ENCODE data around the gene CASR.

The CASR gene

DNA sequence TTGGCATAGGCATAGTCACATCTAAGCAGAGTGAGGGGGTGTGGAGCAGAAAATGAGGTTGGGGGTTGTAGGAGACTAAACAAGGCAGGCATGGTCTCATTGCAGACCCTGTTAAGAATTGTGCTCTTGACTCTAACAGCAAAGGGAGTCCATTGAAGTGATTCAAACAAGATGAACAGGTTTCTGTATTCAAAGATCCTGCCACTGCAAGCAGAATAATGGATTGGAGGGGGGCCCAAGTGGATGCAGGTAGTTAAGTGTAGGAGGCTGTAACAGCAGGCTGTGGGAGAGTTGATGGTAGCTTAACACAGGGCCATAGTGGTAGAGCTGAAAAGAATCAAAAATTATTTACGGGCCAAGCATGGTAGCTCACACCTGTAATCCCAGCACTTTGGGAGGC is 34.4 kb downstream of the CASR start:
- no peak overlapping the region for H2AK5ac ChIP-seq (ENCODE audit: low read length)
- H3K9ac ChIP-seq (ENCODE audit: low read length) = no peak overlapping the region
- no peak overlapping the region for H3K18ac ChIP-seq (ENCODE audit: low read length)
- no peaks in the 10 kb centered on the region for H3K4me1 ChIP-seq (ENCODE audit: control insufficient read depth, low read depth, low read length)
- H3K27ac ChIP-seq (ENCODE audit: low read depth, low read length) = no peak overlapping the region
- no peak overlapping the region for H2BK5ac ChIP-seq (ENCODE audit: low read length)
- H3K27me3 ChIP-seq (ENCODE audit: insufficient read depth, low read length, poor library complexity) = no peaks in the 10 kb centered on the region
- no peak overlapping the region for H2BK15ac ChIP-seq (replicated peaks; ENCODE audit: low read depth)
- no peak overlapping the region for H3K4me3 ChIP-seq (ENCODE audit: low read length)
- no peaks in the 10 kb centered on the region for H3K36me3 ChIP-seq (ENCODE audit: control insufficient read depth, insufficient read depth, low read length)
- no peaks in the 10 kb centered on the region for H3K79me2 ChIP-seq (ENCODE audit: control insufficient read depth, insufficient read depth, low read length)
- H3K23ac ChIP-seq (ENCODE audit: low read length) = no peak overlapping the region
- no peak overlapping the region for H4K8ac ChIP-seq (ENCODE audit: low read depth, low read length)
- no peak for DNase-seq
- no peak overlapping the region for H4K5ac ChIP-seq (ENCODE audit: low read length)
- no peak overlapping the region for H2BK120ac ChIP-seq (ENCODE audit: low read depth, low read length)
- H3K4ac ChIP-seq (ENCODE audit: low read depth, low read length) = no peak overlapping the region
- no peaks in the 10 kb centered on the region for H3K79me1 ChIP-seq (ENCODE audit: low read length)
- no CpG with 5 or more reads among the region's 1 CpG for WGBS (ENCODE audit: extremely low coverage, insufficient coverage, low lambda C conversion rate)
- no peak overlapping the region for H3K56ac ChIP-seq (ENCODE audit: low read length)
- H3K4me2 ChIP-seq (ENCODE audit: low read length) = no peak overlapping the region

- H3K23ac ChIP-seq (ENCODE audit: low read length) = no peak overlapping the region
- H2BK120ac ChIP-seq (ENCODE audit: low read depth, low read length) = no peak overlapping the region
- H3K9ac ChIP-seq (ENCODE audit: low read length) = no peak overlapping the region
- no peak overlapping the region for H3K27ac ChIP-seq (ENCODE audit: low read depth, low read length)
- no peak overlapping the region for H2BK5ac ChIP-seq (ENCODE audit: low read length)
- H3K56ac ChIP-seq (ENCODE audit: low read length) = no peak overlapping the region
- H3K4me3 ChIP-seq (ENCODE audit: low read length) = no peak overlapping the region
- no peak overlapping the region for H2BK15ac ChIP-seq (replicated peaks; ENCODE audit: low read depth)
- no peaks in the 10 kb centered on the region for H3K79me1 ChIP-seq (ENCODE audit: low read length)
- H3K18ac ChIP-seq (ENCODE audit: low read length) = no peak overlapping the region
- H3K27me3 ChIP-seq (ENCODE audit: insufficient read depth, low read length, poor library complexity) = no peaks in the 10 kb centered on the region
- no peak overlapping the region for H2AK5ac ChIP-seq (ENCODE audit: low read length)
- H3K79me2 ChIP-seq (ENCODE audit: control insufficient read depth, insufficient read depth, low read length) = no peaks in the 10 kb centered on the region
- no peak overlapping the region for H4K8ac ChIP-seq (ENCODE audit: low read depth, low read length)
- no peaks in the 10 kb centered on the region for H3K36me3 ChIP-seq (ENCODE audit: control insufficient read depth, insufficient read depth, low read length)
- no peak for DNase-seq
- H3K4ac ChIP-seq (ENCODE audit: low read depth, low read length) = no peak overlapping the region
- no peaks in the 10 kb centered on the region for H3K4me1 ChIP-seq (ENCODE audit: control insufficient read depth, low read depth, low read length)
- whole genome bisulfite sequencing (ENCODE audit: extremely low coverage, insufficient coverage, low lambda C conversion rate) = no CpG with 5 or more reads among the region's 1 CpG
- no peak overlapping the region for H4K5ac ChIP-seq (ENCODE audit: low read length)
- H3K4me2 ChIP-seq (ENCODE audit: low read length) = no peak overlapping the region
Observed at GRCh38 chr3:122219242-122219872, 35.9 kb downstream of the CASR start.

GRCh38 chr3:122227036-122227781 is 43.7 kb downstream of the CASR start:
- Histone ChIP-seq H3K27me3 (ENCODE audit: insufficient read depth, low read length, poor library complexity) (no peaks in the 10 kb centered on the region), H3K23ac (ENCODE audit: low read length) (no peak overlapping the region), H3K9ac (ENCODE audit: low read length) (no peak overlapping the region), H3K56ac (ENCODE audit: low read length) (no peak overlapping the region), H3K4me2 (ENCODE audit: low read length) (no peak overlapping the region), H4K5ac (ENCODE audit: low read length) (no peak overlapping the region), H3K18ac (ENCODE audit: low read length) (no peak overlapping the region), H2BK15ac (replicated peaks; ENCODE audit: low read depth) (no peak overlapping the region), H3K4me1 (ENCODE audit: control insufficient read depth, low read depth, low read length) (no peaks in the 10 kb centered on the region), H3K4ac (ENCODE audit: low read depth, low read length) (no peak overlapping the region), H2BK5ac (ENCODE audit: low read length) (no peak overlapping the region), H3K27ac (ENCODE audit: low read depth, low read length) (no peak overlapping the region), H3K79me1 (ENCODE audit: low read length) (no peaks in the 10 kb centered on the region), H2BK120ac (ENCODE audit: low read depth, low read length) (no peak overlapping the region), H2AK5ac (ENCODE audit: low read length) (no peak overlapping the region), H3K79me2 (ENCODE audit: control insufficient read depth, insufficient read depth, low read length) (no peaks in the 10 kb centered on the region), H4K8ac (ENCODE audit: low read depth, low read length) (no peak overlapping the region), H3K4me3 (ENCODE audit: low read length) (no peak overlapping the region), H3K36me3 (ENCODE audit: control insufficient read depth, insufficient read depth, low read length) (no peaks in the 10 kb centered on the region)
- no CpG with 5 or more reads among the region's 23 CpGs for whole genome bisulfite sequencing (ENCODE audit: extremely low coverage, insufficient coverage, low lambda C conversion rate)
- DNase-seq = no peak

GRCh38 chr3:122230174-122230573 is 46.7 kb downstream of the CASR start:
- no peak overlapping the region for H2AK5ac ChIP-seq (ENCODE audit: low read length)
- H4K5ac ChIP-seq (ENCODE audit: low read length) = no peak overlapping the region
- no peak overlapping the region for H3K4me2 ChIP-seq (ENCODE audit: low read length)
- no peak overlapping the region for H3K56ac ChIP-seq (ENCODE audit: low read length)
- no peak overlapping the region for H3K9ac ChIP-seq (ENCODE audit: low read length)
- no peaks in the 10 kb centered on the region for H3K4me1 ChIP-seq (ENCODE audit: control insufficient read depth, low read depth, low read length)
- no peak overlapping the region for H3K27ac ChIP-seq (ENCODE audit: low read depth, low read length)
- H2BK5ac ChIP-seq (ENCODE audit: low read length) = no peak overlapping the region
- H3K36me3 ChIP-seq (ENCODE audit: control insufficient read depth, insufficient read depth, low read length) = no peaks in the 10 kb centered on the region
- WGBS (ENCODE audit: extremely low coverage, insufficient coverage, low lambda C conversion rate) = no CpG with 5 or more reads among the region's 23 CpGs
- H3K27me3 ChIP-seq (ENCODE audit: insufficient read depth, low read length, poor library complexity) = no peaks in the 10 kb centered on the region
- H3K18ac ChIP-seq (ENCODE audit: low read length) = no peak overlapping the region
- no peaks in the 10 kb centered on the region for H3K79me1 ChIP-seq (ENCODE audit: low read length)
- no peak overlapping the region for H3K4ac ChIP-seq (ENCODE audit: low read depth, low read length)
- no peak overlapping the region for H4K8ac ChIP-seq (ENCODE audit: low read depth, low read length)
- no peaks in the 10 kb centered on the region for H3K79me2 ChIP-seq (ENCODE audit: control insufficient read depth, insufficient read depth, low read length)
- DNase-seq = no peak
- H2BK15ac ChIP-seq (replicated peaks; ENCODE audit: low read depth) = no peak overlapping the region
- H3K4me3 ChIP-seq (ENCODE audit: low read length) = no peak overlapping the region
- H3K23ac ChIP-seq (ENCODE audit: low read length) = no peak overlapping the region
- no peak overlapping the region for H2BK120ac ChIP-seq (ENCODE audit: low read depth, low read length)

- Histone ChIP-seq H3K4me1 (ENCODE audit: control insufficient read depth, low read depth, low read length) (no peaks in the 10 kb centered on the region), H2AK5ac (ENCODE audit: low read length) (no peak overlapping the region), H3K27me3 (ENCODE audit: insufficient read depth, low read length, poor library complexity) (no peaks in the 10 kb centered on the region), H2BK120ac (ENCODE audit: low read depth, low read length) (no peak overlapping the region), H3K56ac (ENCODE audit: low read length) (no peak overlapping the region), H4K5ac (ENCODE audit: low read length) (no peak overlapping the region), H3K27ac (ENCODE audit: low read depth, low read length) (no peak overlapping the region), H3K23ac (ENCODE audit: low read length) (no peak overlapping the region), H3K18ac (ENCODE audit: low read length) (no peak overlapping the region), H3K79me2 (ENCODE audit: control insufficient read depth, insufficient read depth, low read length) (no peaks in the 10 kb centered on the region), H3K79me1 (ENCODE audit: low read length) (no peaks in the 10 kb centered on the region), H2BK5ac (ENCODE audit: low read length) (no peak overlapping the region), H3K4me2 (ENCODE audit: low read length) (no peak overlapping the region), H3K4ac (ENCODE audit: low read depth, low read length) (no peak overlapping the region), H2BK15ac (replicated peaks; ENCODE audit: low read depth) (no peak overlapping the region), H3K4me3 (ENCODE audit: low read length) (no peak overlapping the region), H3K9ac (ENCODE audit: low read length) (no peak overlapping the region), H3K36me3 (ENCODE audit: control insufficient read depth, insufficient read depth, low read length) (no peaks in the 10 kb centered on the region), H4K8ac (ENCODE audit: low read depth, low read length) (no peak overlapping the region)
- no peak for DNase-seq
- WGBS (ENCODE audit: extremely low coverage, insufficient coverage, low lambda C conversion rate) = no CpG with 5 or more reads among the region's 9 CpGs
Observed at GRCh38 chr3:122231465-122232157, 48.1 kb downstream of the CASR start.

All from mesendoderm (in vitro differentiated cells).